Skin epidermis (tissue), 12 donors: ENCODE data around the gene MYO5A.

Experiments
- H3K27ac ChIP-seq, 21 experiments: fragments of 200-600 bp; sonication (generic) in 11 of 21; one replicate each; pipeline ENCODE4 v1.5.0; 2020; ENCODE audit warnings: mild to moderate bottlenecking in 3 of 21, inconsistent platforms in 2 of 21, moderate library complexity in 2 of 21
- H3K4me3 ChIP-seq, 7 experiments: fragments of 200-600 bp; sonication (generic) in 2 of 7; one replicate each; pipeline ENCODE4 v1.5.0; 2020; ENCODE audit warnings: inconsistent platforms in 2 of 7, mild to moderate bottlenecking in 2 of 7, moderate library complexity in 1 of 7

The MYO5A gene

GRCh38 chr15:52394118-52394517 is 134.6 kb downstream of the MYO5A start:
- no peak overlapping the region for H3K27ac ChIP-seq
- H3K4me3 ChIP-seq = no peak overlapping the region

- peak overlapping the region in 1 of 21 experiments; percentile 14 for H3K27ac ChIP-seq
- no peak overlapping the region for H3K4me3 ChIP-seq
These were observed 136.5 kb downstream of the MYO5A start for GRCh38 chr15:52392008-52392687.

GRCh38 chr15:52391069-52391468 is 137.6 kb downstream of the MYO5A start:
- Histone ChIP-seq H3K4me3 (no peak overlapping the region), H3K27ac (no peak overlapping the region)

GRCh38 chr15:52385670-52386069 is 143.0 kb downstream of the MYO5A start:
- Histone ChIP-seq H3K4me3 (no peak overlapping the region), H3K27ac (no peak overlapping the region)

- no peak overlapping the region for H3K27ac ChIP-seq
- H3K4me3 ChIP-seq = no peak overlapping the region
These were observed 145.5 kb downstream of the MYO5A start for GRCh38 chr15:52383100-52383588.

- Histone ChIP-seq H3K4me3 (no peak overlapping the region), H3K27ac (no peak overlapping the region)
These were observed 146.0 kb downstream of the MYO5A start for GRCh38 chr15:52382647-52383046.

GRCh38 chr15:52379395-52380106 is 149.1 kb downstream of the MYO5A start:
- no peak overlapping the region for H3K4me3 ChIP-seq
- H3K27ac ChIP-seq = no peak overlapping the region

GRCh38 chr15:52378746-52379394 is 149.8 kb downstream of the MYO5A start:
- Histone ChIP-seq H3K27ac (no peak overlapping the region), H3K4me3 (no peak overlapping the region)

- H3K4me3 ChIP-seq = no peak overlapping the region
- no peak overlapping the region for H3K27ac ChIP-seq
These were observed 158.7 kb downstream of the MYO5A start for GRCh38 chr15:52370010-52370409.

- Histone ChIP-seq H3K27ac (no peak overlapping the region), H3K4me3 (no peak overlapping the region)
These were observed 159.2 kb downstream of the MYO5A start for GRCh38 chr15:52369455-52369854.

- Histone ChIP-seq H3K27ac (no peak overlapping the region), H3K4me3 (no peak overlapping the region)
These were observed 159.7 kb downstream of the MYO5A start for GRCh38 chr15:52369030-52369429.

- Histone ChIP-seq H3K27ac (no peak overlapping the region), H3K4me3 (no peak overlapping the region)
These were observed 160.3 kb downstream of the MYO5A start for GRCh38 chr15:52368402-52368801.

- peak overlapping the region in 10 of 21 experiments; percentile 1 to 46 (median 12) for H3K27ac ChIP-seq
- no peak overlapping the region for H3K4me3 ChIP-seq
These were observed 166.2 kb downstream of the MYO5A start for GRCh38 chr15:52362497-52362896.

GRCh38 chr15:52361975-52362494 is 166.6 kb downstream of the MYO5A start:
- no peak overlapping the region for H3K4me3 ChIP-seq
- peak overlapping the region in 10 of 21 experiments; percentile 1 to 46 (median 14) for H3K27ac ChIP-seq

GRCh38 chr15:52361494-52361893 is 167.2 kb downstream of the MYO5A start:
- Histone ChIP-seq H3K27ac (peak overlapping the region in 5 of 21 experiments; percentile 1 to 38 (median 12)), H3K4me3 (no peak overlapping the region)

GRCh38 chr15:52360229-52361203 is 168.2 kb downstream of the MYO5A start:
- Histone ChIP-seq H3K4me3 (no peak overlapping the region), H3K27ac (peak overlapping the region in 4 of 21 experiments; percentile 1 to 44 (median 40))

- Histone ChIP-seq H3K27ac (no peak overlapping the region), H3K4me3 (no peak overlapping the region)
These were observed 169.0 kb downstream of the MYO5A start for GRCh38 chr15:52359722-52360121.

- no peak overlapping the region for H3K4me3 ChIP-seq
These were observed 170.7 kb downstream of the MYO5A start for GRCh38 chr15:52357949-52358348.

GRCh38 chr15:52352086-52352485 is 176.6 kb downstream of the MYO5A start:
- H3K27ac ChIP-seq = peak overlapping the region in 2 of 21 experiments; percentile 48 to 50
- H3K4me3 ChIP-seq = no peak overlapping the region

More at GRCh38 chr15:52357949-52358348, 170.7 kb downstream of the MYO5A start:
- no peak overlapping the region for H3K27ac ChIP-seq
